ENCODE measurements around the gene AFAP1.

Gene AFAP1

DNA sequence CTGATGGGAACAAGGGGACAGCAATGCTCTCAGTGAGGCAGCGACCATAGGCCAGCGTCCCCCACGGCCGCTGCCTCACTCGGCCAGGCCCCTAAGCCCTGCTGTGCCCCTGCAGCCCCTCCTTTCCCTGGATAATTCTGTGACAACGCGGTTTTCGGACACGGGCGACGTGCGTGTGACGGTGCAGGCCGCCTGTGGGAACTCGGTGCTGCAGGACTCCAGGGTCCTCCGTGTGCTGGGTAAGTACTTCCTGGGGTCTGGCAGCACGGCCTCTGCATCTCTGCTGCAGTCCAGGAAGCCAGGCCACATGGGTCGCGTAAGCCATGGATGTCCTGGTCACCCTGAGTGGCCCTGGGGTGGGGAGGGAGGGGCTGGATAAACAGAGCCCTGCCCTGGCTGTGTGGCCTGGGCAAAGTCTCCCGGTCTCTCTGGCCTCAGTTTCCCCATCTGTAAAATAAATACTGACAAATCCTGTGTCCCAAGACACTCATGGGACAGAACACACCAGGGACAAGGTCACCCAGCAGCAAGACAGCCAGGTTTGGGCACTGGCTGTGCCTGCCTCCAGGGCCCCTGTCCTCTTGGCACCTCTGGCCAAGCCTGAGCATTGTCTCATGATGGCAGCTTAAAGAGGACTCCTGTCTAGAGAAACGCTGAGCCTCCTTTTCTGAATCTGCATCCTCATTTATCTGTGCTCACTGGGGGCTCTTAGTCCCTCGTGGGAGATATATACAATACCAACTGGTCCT lies 212.8 kb downstream of the AFAP1 start:
- Histone ChIP-seq H3K27ac (no peak overlapping the region), H3K4me3 (no peak overlapping the region)
- DNase-seq (ENCODE audit: low spot score), result no peak
- TF ChIP-seq, protein P1, sequence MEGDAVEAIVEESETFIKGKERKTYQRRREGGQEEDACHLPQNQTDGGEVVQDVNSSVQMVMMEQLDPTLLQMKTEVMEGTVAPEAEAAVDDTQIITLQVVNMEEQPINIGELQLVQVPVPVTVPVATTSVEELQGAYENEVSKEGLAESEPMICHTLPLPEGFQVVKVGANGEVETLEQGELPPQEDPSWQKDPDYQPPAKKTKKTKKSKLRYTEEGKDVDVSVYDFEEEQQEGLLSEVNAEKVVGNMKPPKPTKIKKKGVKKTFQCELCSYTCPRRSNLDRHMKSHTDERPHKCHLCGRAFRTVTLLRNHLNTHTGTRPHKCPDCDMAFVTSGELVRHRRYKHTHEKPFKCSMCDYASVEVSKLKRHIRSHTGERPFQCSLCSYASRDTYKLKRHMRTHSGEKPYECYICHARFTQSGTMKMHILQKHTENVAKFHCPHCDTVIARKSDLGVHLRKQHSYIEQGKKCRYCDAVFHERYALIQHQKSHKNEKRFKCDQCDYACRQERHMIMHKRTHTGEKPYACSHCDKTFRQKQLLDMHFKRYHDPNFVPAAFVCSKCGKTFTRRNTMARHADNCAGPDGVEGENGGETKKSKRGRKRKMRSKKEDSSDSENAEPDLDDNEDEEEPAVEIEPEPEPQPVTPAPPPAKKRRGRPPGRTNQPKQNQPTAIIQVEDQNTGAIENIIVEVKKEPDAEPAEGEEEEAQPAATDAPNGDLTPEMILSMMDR (IDR thresholded peaks at IDR 0.05), result no peak

DNA sequence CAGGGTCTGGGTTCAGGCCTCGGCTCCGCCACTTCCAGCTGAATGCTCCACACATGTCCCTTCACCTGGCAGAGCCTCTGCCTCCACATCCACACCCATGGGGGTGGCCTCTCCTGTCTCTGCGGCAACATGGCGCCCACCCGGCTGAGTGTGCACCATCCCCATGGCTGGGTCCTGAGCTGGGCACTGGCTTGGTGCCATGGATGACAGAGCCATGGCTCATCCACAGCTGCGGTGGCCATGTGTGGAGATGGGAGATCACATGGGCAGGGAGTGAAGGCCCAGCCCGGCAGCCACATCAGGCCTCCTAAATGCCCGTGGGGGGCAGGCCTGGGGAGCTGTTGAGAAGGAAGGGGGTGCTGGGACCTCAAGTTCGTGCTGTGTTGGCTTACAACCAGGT lies 213.7 kb downstream of the AFAP1 start:
- Histone ChIP-seq H3K27ac (no peak overlapping the region), H3K4me3 (no peak overlapping the region)
- TF ChIP-seq, protein P1 (IDR thresholded peaks at IDR 0.05), result no peak
- DNase-seq (ENCODE audit: low spot score), result no peak

DNA sequence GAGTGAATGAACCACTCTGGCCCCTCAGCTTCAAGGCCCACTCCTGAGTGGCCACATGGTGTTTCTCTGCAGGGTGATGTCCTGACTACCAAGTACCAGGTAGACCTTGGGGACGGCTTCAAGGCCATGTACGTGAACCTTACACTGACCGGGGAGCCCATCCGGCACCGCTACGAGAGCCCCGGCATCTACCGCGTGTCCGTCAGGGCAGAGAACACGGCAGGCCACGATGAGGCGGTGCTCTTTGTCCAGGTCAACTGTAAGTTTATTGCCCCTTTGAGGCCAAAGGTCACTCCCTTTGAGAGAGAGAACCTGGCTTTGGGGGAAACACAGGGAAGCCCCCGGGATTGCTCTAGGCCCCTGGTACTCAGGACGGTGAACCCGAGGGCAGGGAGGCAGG lies 216.0 kb downstream of the AFAP1 start:
- TF ChIP-seq, protein P1 (IDR thresholded peaks at IDR 0.05), result no peak
- no peak for DNase-seq (ENCODE audit: low spot score)
- H3K27ac ChIP-seq, result no peak overlapping the region
- no peak overlapping the region for H3K4me3 ChIP-seq

DNA sequence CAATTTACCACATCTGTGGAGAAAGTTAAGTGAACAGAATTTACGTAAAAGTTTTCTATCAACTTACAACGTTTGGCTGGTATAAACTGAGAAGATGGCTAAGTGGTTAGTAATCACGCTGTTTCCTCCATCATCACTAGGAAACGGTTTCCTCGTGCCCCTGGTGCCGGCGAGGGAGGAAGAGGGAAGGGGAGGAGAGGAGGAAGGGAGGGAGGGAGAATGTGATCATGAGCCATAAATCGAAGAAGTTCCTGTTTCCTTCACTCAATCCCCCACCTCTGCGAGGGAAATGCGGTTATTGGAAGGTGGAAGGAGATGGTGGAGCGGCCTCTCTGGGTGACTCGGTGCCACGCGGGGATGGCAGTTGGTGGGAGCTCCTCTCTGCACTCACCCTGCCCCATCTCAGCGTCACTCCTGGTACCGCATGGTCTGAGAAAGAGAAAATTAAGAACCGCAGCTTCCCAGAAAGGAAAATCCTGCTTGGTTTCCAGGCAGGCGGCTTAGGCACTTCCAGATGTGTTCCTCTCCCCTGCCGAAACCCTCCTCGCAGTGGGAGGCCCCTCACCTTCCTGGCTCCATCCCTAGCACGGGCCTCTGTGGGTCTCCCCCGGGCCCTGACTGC lies 216.8 kb downstream of the AFAP1 start:
- Histone ChIP-seq H3K27ac (no peak overlapping the region), H3K4me3 (no peak overlapping the region)
- DNase-seq (ENCODE audit: low spot score), result no peak
- TF ChIP-seq, protein P1 (IDR thresholded peaks at IDR 0.05), result no peak

DNA sequence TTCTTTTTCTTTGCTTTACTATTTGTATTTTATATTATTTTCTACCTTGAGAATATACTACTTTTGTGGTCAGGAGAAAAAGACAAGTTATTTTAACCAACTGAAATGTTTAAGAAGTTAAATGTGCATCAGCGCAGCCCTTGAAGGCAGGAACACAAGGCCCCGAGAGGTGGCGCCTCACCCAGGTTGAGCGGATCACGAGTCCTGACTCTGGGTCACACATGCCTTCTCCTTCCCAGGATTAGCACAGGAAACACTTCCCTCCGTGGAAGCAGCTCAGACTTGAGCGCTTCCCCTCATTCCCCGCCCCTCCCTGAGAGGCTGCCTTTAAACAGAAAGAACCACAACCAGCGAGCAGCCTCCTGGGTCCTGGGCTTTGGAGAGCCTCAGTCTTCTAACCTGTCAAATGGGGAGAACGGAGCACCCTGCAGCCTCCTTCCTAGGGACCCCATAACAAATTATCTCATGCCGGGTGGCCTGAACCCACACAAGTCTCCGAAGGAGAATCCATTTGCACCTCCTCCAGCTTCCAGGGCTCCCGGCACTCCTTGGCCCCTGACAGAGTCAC lies 217.6 kb downstream of the AFAP1 start:
- Histone ChIP-seq H3K4me3 (no peak overlapping the region), H3K27ac (no peak overlapping the region)
- TF ChIP-seq, protein P1 (IDR thresholded peaks at IDR 0.05), result no peak
- no peak for DNase-seq (ENCODE audit: low spot score)

DNA sequence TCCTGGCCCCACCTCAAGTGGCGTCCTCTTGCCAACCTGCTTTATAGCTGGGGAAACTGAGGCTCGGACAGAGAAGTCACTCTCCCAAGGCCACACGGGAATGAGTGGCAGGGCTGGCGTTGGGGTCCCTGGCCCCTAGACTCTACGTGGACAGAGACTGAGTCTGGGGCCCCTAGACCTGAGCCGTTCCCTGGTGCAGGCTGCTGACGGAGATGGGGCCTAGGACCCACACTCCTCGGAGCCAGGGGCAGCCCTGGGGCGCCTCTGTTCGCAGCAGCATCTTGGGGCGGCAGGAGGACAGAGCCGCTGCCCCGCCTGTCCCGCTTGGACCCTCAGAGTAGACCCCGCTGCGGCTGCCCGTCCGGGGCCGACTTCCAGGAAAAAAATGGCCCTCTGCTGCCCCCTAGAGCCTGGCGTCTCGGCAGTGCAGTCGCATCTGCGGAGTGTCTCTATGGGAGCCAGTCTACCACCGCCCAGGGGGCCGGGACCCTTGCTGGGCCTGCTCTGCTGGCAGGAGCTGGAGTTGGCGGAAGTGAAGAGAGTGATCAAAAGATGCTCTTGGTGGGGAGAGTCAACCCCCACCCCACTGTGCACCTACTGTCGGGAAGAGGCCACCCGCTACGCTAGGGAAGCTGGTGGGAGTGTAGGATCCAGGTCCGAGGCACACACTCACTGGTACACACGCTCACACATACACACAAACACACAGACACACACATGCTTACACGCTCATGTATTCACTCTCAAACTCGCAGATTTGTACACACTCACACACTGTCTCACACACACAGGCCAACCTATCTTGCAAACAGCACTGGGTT lies 220.1 kb downstream of the AFAP1 start:
- no peak for DNase-seq (ENCODE audit: low spot score)

More for the DNA sequence above, 220.1 kb downstream of the AFAP1 start:
- TF ChIP-seq, protein P1 (IDR thresholded peaks at IDR 0.05), result peak; percentile 62
- no peak overlapping the region for H3K27ac ChIP-seq
- peak overlapping the region; percentile 39 for H3K4me3 ChIP-seq
